Mucosa of stomach (tissue), 1 donor: ENCODE data around the gene AP3B1.
"Not testable (repeated sequence)": the region's sequence is repeated elsewhere in the genome, so short reads cannot be mapped to it uniquely, and the experiment has no call there.

ENCODE experiments used
- H3K27me3 ChIP-seq: one replicate; pipeline ENCODE4 v1.7.0; 2013; ENCODE audit warnings: mild to moderate bottlenecking, low read length; ENCODE audit not compliant: control insufficient read depth, insufficient read depth
- H3K36me3 ChIP-seq: one replicate; pipeline ENCODE4 v1.7.0; 2013; ENCODE audit warnings: low read length; ENCODE audit not compliant: control insufficient read depth, insufficient read depth
- H3K4me1 ChIP-seq: one replicate; pipeline ENCODE4 v1.7.0; 2013; ENCODE audit warnings: mild to moderate bottlenecking, low read length; ENCODE audit not compliant: control insufficient read depth, insufficient read depth
- H3K4me3 ChIP-seq: one replicate; pipeline ENCODE4 v1.7.0; 2013; ENCODE audit warnings: low read length
- H3K9ac ChIP-seq: one replicate; pipeline ENCODE4 v1.7.0; 2013; ENCODE audit warnings: mild to moderate bottlenecking, low read length, moderate library complexity
- H3K9me3 ChIP-seq: one replicate; pipeline ENCODE4 v1.7.0; 2013; ENCODE audit warnings: mild to moderate bottlenecking, low read length, moderate library complexity; ENCODE audit not compliant: control insufficient read depth
- donor health status: Pancreatic carcinoma.

The AP3B1 gene

DNA sequence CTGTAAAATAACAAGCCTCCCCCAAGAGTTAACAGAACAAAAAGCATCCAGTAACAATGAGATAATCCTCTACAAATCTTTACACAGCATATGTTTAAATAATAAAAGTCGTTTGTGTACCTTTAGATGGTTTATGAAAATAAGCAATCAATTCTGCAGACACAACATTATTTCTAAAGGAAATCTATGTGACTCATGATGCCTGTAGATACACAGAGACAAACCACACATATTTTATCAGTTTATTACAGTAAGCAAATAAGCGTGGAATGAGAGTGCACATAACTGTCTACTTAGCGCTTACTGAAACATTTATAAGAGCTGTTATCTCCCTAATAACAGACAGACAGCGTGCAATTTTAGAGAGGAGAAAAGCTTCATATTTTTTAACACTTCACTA, 243.6 kb downstream of the AP3B1 start:
- H3K9ac ChIP-seq: no peak overlapping the region
- H3K4me3 ChIP-seq: no peak overlapping the region
- no peaks in the 10 kb centered on the region for H3K36me3 ChIP-seq
- H3K9me3 ChIP-seq: no peaks in the 10 kb centered on the region
- no peaks in the 10 kb centered on the region for H3K27me3 ChIP-seq
- H3K4me1 ChIP-seq: no peaks in the 10 kb centered on the region

DNA sequence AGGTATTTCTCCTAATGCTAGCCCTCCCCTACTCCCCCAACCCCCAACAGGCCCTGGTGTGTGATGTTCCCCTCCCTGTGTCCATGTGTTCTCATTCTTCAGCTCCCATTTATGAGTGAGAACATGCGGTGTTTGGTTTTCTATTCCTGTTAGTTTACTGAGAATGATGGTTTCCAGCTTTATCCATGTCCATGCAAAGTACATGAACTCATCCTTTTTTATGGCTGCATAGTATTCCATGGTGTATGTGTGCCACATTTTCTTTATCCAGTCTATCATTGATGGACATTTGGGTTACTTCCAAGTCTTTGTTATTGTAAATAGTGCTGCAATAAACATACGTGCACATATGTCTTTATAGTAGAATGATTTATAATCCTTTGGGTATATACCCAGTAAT, 247.7 kb downstream of the AP3B1 start:
- H3K4me3 ChIP-seq, H3K9me3 ChIP-seq: not testable (repeated sequence)

DNA sequence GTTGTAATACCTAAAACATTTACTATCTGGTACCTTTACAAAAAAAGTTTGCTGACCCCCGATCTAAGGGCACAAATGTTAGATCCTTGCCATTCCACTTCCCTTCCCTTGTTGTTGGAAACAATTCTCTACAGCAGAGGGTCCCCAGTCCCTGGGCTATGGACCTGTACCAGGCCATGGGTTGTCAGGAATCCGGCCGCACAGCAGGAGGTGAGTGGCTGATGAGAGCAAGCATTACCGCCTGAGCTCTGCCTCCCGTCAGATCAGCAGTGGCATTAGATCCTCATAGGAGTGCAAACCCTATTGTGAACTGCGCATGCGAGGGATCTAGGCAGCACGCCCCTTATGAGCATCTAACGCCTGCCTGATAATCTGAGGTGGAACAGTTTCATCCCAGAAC, 248.5 kb downstream of the AP3B1 start:
- H3K36me3 ChIP-seq: no peaks in the 10 kb centered on the region
- no peak overlapping the region for H3K9ac ChIP-seq
- H3K27me3 ChIP-seq: no peaks in the 10 kb centered on the region
- no peak overlapping the region for H3K4me3 ChIP-seq
- H3K9me3 ChIP-seq: no peaks in the 10 kb centered on the region
- no peaks in the 10 kb centered on the region for H3K4me1 ChIP-seq

More for the DNA sequence above, 247.7 kb downstream of the AP3B1 start:
- H3K9ac ChIP-seq, H3K36me3 ChIP-seq, H3K4me1 ChIP-seq, H3K27me3 ChIP-seq: not testable (repeated sequence)

DNA sequence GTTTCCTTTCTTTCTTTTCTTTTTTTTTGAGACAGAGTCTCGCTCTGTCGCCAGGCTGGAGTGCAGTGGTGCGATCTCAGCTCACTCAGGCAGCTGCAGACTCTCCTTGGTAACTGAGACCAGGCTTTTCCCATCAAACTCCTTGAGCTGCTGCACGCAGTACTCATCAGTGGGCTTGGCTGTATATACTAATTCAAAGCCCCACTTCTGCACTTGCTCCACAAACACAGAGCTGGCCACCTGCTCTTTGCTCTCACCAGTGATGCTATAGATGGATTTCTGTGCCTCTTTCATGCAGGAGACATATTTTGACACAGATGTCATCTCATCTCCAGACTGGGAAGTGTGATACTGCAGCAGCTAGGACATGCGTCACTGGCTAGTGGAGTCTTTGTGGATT, 252.7 kb downstream of the AP3B1 start:
- no peaks in the 10 kb centered on the region for H3K4me1 ChIP-seq
- H3K36me3 ChIP-seq: no peaks in the 10 kb centered on the region
- H3K9me3 ChIP-seq: no peaks in the 10 kb centered on the region
- no peak overlapping the region for H3K4me3 ChIP-seq
- no peaks in the 10 kb centered on the region for H3K27me3 ChIP-seq
- no peak overlapping the region for H3K9ac ChIP-seq

DNA sequence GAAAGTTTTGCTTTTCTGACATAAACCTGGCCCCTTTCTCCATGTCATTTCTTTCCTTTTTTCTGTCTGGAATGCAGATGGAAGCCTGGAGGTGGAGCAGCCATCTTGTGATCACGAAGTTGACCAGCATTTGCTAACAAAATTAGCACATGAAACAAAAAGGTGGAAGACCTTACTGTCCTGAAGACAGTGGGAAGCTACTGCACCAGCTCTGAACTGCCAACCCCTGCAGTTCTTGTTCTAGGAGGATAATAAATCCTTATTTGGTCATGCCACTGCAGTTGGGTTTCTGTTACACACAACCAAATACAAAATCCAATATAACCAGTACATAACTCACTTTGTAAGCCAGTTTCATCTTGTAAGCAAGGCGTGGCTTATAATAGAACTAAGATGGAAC, 269.0 kb downstream of the AP3B1 start:
- Histone ChIP-seq H3K4me3 (no peak overlapping the region), H3K36me3 (no peaks in the 10 kb centered on the region), H3K27me3 (no peaks in the 10 kb centered on the region), H3K9me3 (no peaks in the 10 kb centered on the region), H3K9ac (no peak overlapping the region), H3K4me1 (no peaks in the 10 kb centered on the region)

DNA sequence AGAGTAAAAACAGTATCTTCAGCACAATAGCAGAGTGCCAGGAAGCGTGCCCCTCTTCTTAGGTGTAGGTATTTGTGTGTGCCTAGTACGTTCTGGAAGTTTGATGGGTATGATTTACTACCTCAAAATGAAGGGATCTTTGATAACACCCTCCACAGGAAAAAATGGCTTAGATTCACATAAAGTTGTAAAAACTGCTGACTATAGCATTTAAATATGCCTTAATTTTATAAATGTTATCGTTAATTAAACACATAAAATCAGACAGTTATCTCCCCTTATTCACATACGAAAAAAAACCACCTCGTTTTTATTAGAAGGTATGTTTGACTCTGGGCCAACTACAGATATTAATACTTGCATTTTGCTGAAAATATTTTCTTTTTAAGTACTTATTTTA, 274.8 kb downstream of the AP3B1 start:
- no peaks in the 10 kb centered on the region for H3K4me1 ChIP-seq
- no peaks in the 10 kb centered on the region for H3K9me3 ChIP-seq
- no peaks in the 10 kb centered on the region for H3K36me3 ChIP-seq
- H3K27me3 ChIP-seq: no peaks in the 10 kb centered on the region
- no peak overlapping the region for H3K4me3 ChIP-seq
- no peak overlapping the region for H3K9ac ChIP-seq

- no peaks in the 10 kb centered on the region for H3K9me3 ChIP-seq
Observed at GRCh38 chr5:78016863-78017529, 277.5 kb downstream of the AP3B1 start.

DNA sequence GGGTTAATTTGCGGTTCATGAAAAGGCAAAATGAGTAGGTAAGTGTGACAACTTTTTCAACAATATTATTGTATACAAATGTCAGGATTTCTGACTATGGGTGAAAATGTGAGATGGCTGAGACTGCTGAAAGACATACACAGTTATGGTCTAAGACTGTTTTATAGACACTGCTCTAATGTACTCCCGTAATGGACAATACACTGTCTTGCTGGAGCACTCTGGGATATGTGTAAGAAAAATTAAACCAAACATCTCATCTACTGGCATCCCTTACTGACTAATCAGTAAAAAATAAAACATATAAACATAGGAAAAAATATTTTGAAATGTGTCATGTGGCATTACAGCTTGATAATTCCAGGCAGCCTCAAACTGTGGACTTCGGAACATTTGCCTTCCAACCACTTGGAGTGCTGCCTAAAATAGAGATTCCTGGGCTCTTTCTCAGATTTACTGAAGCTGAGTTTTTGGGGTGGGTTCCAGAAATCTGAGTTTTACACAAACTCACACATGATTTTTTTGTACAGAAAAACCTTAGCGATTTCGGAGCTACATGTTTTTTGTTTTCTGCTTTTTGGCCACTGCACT, 284.5 kb downstream of the AP3B1 start:
- no peak overlapping the region for H3K4me3 ChIP-seq
- H3K27me3 ChIP-seq: no peaks in the 10 kb centered on the region
- no peaks in the 10 kb centered on the region for H3K9me3 ChIP-seq
- peaks cover 7% of the 10 kb centered on the region for H3K4me1 ChIP-seq
- H3K36me3 ChIP-seq: no peaks in the 10 kb centered on the region
- no peak overlapping the region for H3K9ac ChIP-seq

More at GRCh38 chr5:78016863-78017529, 277.5 kb downstream of the AP3B1 start:
- H3K27me3 ChIP-seq: no peaks in the 10 kb centered on the region
- H3K9ac ChIP-seq: no peak overlapping the region
- no peak overlapping the region for H3K4me3 ChIP-seq
- H3K36me3 ChIP-seq: no peaks in the 10 kb centered on the region
- H3K4me1 ChIP-seq: no peaks in the 10 kb centered on the region

GRCh38 chr5:78008356-78008967, 286.0 kb downstream of the AP3B1 start:
- H3K27me3 ChIP-seq: no peaks in the 10 kb centered on the region
- H3K9ac ChIP-seq: no peak overlapping the region
- peaks cover 9% of the 10 kb centered on the region for H3K4me1 ChIP-seq
- H3K4me3 ChIP-seq: no peak overlapping the region
- no peaks in the 10 kb centered on the region for H3K36me3 ChIP-seq
- H3K9me3 ChIP-seq: no peaks in the 10 kb centered on the region

- no peaks in the 10 kb centered on the region for H3K27me3 ChIP-seq
- H3K36me3 ChIP-seq: no peaks in the 10 kb centered on the region
- H3K4me1 ChIP-seq: peaks cover 9% of the 10 kb centered on the region
- H3K9me3 ChIP-seq: no peaks in the 10 kb centered on the region
- H3K4me3 ChIP-seq: no peak overlapping the region
- no peak overlapping the region for H3K9ac ChIP-seq
Observed at GRCh38 chr5:78007233-78007632, 287.3 kb downstream of the AP3B1 start.

- H3K27me3 ChIP-seq: no peaks in the 10 kb centered on the region
- no peak overlapping the region for H3K9ac ChIP-seq
- H3K4me1 ChIP-seq: peaks cover 9% of the 10 kb centered on the region
- no peaks in the 10 kb centered on the region for H3K36me3 ChIP-seq
- H3K4me3 ChIP-seq: no peak overlapping the region
- H3K9me3 ChIP-seq: no peaks in the 10 kb centered on the region
Observed at GRCh38 chr5:78006449-78006848, 288.0 kb downstream of the AP3B1 start.

DNA sequence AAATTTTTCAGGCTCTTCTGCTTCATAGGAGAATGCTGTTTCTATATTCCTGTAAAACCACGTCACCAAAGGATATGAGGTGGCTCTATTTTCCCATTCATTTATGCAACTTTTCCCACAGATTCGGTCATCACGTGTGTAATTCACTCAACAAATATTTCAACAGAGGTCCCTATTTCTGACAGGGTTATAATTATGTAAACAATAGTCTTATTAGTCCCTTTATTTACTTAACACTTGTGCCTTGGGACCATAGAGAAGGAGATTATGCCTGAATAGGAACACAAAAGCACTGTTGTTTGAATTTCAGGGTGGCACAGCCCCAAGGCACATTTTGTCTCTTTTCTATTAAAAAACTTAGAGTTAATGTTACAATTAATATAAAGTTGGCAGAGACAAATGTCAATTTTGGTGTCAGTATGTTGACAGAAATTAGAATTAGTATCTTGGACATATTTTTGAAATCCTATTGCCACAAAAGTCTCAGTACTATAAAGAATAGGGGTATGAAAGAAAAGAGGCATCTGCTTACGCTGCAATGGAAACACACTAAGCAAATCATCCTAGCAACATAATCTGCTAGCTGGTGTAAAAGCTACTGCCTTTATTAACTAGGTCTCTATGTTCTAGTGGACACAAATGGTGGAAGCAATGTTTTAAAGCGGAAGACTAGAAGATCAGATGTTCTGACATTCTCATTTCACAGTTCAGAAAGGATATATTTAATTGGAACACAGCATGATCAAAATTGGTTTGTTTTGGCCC, 289.3 kb downstream of the AP3B1 start:
- Histone ChIP-seq H3K9ac (no peak overlapping the region), H3K4me3 (no peak overlapping the region), H3K4me1 (peaks cover 9% of the 10 kb centered on the region), H3K36me3 (no peaks in the 10 kb centered on the region), H3K27me3 (no peaks in the 10 kb centered on the region), H3K9me3 (no peaks in the 10 kb centered on the region)
